Activated CD8-positive, alpha-beta memory T cell treated with anti-CD3 and anti-CD28 coated beads, Interleukin-2, amount 50 U/mL, for 1 hour (primary cell): ENCODE results near the gene MYOZ1.
"Not testable (repeated sequence)": the region's sequence is repeated elsewhere in the genome, so short reads cannot be mapped to it uniquely, and the experiment has no call there.

ENCODE experiments used
- DNase-seq: peaks from one replicate; pipeline ENCODE4 v3.0.0-alpha.2; 2020; ENCODE audit errors: extremely low read depth

Gene MYOZ1, protein sequence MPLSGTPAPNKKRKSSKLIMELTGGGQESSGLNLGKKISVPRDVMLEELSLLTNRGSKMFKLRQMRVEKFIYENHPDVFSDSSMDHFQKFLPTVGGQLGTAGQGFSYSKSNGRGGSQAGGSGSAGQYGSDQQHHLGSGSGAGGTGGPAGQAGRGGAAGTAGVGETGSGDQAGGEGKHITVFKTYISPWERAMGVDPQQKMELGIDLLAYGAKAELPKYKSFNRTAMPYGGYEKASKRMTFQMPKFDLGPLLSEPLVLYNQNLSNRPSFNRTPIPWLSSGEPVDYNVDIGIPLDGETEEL

DNA sequence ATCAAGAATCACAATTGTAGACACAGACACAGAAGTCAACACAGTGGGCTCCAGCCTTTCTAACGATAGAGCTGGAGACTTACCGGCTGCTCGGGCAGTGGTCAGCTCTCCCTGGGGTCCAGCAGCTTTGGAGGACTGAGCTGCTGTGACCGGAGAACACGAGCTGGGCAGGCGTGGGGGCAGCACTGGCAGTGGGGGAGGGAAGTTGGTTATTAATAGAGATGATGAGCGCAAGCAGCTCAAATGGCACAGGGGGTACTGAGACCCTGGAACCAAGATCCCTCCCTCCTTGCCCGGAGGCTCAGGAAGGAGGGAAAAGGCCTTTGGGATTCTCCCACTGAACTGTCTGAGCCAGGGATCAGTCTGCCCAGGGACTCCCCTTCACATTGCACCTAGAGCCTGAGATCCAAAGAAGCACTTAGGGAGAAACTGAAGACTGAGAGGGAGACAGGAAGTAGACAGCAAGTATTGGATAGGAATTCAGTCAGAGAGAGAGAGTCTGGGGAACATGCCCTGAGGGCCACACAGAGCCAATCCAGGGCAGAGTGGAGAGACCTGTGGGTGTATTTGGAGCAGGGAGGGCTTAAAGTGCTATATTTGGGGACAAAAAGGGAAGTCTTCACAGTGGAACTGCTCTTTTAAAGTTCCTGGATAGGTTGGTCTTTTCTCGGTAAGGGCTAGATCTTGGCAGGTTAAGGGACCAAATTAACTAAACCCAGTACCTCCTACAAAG is at the start of gene MYOZ1:
Gene MYOZ1 (minus strand): TSS at position 147 of the 733 bp plus-strand sequence. CDS start 1,457 bp downstream, outside the sequence.
- no peak for DNase-seq

DNA sequence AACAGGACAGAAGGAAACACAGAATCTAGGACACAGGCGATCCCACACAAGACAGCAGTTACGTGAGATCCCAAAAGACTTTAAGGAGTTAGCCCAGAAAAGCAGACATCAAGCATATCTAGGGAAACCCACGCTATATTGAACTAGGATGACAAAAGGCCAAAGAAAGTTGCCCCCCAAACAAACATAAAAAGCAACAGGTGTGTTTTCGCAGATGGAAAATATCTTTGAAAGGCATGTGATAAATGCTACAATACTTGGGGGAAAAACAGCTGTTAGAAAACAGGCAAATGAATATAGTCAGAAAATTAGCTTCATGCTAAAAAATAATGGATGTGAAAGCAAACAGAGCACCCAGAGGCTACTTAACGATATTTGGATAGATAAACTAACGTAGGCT is 49.5 kb upstream of the MYOZ1 start:
- not testable (repeated sequence) for DNase-seq

DNA sequence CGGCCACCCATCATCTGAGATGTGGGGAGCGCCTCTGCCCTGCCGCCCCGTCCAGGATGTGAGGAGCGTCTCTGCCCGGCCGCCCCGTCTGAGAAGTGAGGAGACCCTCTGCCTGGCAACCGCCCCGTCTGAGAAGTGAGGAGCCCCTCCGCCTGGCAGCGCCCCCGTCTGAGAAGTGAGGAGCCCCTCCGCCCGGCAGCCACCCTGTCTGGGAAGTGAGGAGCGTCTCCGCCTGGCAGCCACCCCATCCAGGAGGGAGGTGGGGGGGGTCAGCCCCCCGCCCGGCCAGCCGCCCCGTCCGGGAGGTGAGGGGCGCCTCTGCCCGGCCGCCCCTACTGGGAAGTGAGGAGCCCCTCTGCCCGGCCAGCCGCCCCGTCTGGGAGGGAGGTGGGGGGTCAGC is 48.3 kb upstream of the MYOZ1 start:
- DNase-seq, result not testable (repeated sequence)

DNA sequence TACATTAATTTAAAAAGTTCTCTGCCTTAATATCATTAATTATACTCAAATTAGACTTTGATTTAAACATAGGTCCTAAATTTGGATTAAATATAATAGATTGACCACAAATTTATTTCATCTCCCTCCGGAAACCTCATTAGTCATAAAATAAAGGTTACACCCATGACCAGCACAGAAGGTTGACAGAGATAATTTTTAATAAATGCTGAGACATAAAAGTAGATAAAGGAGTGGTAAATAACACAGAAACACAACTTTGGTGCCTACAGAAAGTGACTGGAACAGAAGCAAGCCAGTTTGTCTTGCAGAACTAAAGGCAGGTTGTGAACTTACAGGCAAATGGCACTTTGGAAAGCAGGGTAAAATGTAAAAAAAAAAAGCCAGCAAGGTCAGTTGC is 46.4 kb upstream of the MYOZ1 start:
- DNase-seq, result not testable (repeated sequence)

DNA sequence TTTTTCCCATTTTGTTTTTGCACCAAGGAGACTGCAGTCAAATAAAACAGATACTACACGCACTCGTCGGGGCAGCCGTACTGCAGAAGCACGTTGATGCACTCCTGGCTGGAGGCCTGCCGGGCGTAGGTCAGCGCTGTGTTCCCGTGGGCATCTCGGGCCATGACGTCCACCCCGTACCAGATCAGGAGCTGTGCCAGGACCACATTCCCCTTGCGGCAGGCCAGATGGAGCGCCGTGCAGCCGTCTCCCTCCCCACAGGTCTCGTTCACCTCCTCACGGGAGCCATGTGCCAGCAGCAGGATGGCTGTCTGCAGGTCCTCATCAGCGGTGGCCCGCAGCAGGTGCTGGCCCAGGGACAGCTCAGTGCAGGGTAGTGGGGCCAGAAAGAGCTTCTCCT is 33.3 kb upstream of the MYOZ1 start:
- not testable (repeated sequence) for DNase-seq

DNA sequence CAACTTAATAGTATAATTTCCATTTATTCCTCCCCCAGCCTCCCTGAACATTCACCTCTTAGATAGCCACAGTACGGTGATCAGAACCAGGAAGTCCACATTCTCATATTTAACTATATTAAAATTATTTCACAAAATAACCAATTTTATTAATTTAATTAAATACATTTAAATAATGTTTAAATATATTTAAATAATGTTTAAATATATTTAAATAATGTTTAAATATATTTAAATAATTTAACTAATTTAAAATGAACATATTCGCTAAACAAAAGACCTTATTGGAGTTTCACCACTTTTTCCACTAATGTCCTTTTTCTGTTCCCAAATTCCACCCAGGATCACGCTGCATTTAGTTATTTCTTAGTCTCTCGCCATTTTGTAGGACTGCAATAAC is 27.1 kb upstream of the MYOZ1 start:
- not testable (repeated sequence) for DNase-seq

DNA sequence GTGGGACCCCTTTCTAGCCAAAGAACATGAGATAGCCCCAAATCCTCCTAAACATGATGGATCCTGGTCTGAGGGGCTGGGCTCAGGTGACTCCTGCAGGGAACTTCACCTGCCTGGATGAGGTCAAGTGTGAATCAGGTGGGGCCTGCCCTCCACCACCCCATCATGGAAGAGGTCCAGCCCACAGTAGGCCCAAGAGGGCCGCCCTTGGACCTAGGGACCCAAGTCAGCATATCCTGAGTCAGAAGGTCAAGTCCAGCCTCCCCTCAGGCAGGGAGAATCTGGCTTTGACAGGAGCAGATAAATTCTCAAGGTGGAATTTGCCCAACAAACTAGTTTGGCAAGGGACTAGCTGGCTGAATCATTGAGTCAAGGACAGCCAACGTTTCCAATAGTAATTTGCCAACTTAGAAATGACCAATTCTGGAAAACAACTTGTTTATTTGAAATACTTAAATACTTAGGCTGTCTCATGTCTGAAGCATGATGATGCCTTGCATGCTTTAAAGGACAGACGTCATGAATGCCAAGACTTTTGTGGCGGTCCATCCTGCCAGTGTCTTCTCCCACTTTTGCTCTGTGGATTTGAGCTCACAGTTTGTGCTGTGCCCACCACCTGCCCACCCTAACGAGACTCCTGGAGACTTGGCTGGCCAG is 25.0 kb upstream of the MYOZ1 start:
- DNase-seq, result not testable (repeated sequence)

DNA sequence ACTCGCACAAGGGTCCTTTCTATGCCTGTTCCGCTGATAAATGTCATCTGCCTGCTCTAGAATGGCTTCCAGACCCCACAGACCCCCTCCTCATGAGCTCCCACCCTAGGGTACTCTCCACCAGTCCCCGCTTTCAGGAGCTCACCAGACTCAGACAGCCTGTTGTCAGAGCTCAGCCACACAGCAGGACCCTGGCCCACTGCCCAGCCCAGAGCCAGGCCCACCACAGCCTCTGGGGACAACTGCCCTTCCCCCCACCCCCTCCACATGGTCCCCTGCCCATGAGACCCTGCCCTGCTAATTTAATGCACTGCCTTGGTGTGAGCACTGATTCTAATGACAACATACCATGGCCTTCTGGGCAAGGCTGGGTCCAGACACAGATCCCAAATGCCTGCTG is 24.3 kb upstream of the MYOZ1 start:
- not testable (repeated sequence) for DNase-seq

DNA sequence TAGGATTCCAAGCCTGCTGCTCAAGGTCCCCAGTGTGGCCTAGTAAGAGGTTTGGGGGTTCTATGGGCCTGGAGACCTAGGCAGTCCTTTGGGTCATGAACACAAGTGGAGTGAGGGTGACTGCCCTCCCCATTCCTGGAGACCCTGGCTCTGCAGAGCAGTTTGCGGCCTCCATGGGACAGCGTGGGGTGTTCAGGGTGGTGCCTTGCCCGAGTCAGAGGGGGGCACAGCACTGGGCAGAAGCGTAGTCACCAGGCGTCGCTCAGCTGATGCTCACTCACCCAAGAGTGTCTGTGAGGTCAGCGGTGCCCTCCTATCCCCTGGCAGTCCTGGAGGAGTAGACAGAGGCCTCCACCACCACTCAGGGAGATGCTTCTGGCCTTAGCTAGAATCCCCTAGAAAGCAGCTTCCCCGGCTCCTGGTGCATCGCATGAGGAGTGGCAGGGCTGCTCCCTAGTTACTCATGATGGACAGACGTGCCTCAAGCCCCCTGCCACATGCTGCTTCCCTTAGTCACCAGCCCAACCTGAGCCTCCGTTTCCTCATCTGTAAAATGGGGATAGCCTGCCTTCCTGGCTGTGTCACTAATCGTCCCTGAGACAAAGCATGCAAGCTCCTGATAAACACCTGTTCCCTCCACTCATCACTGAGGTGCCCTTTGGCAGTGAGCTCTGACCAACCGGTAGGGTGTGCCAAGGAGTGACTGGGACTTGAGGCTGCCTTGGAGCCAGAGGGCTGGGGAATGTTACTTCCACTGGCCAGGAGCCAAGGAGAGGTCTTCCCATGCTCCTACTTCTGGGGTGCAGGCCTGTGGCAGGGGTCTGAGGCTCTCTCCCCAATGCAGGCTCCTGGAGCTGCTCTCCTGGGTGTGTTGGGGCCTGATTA is 23.1 kb upstream of the MYOZ1 start:
- not testable (repeated sequence) for DNase-seq

DNA sequence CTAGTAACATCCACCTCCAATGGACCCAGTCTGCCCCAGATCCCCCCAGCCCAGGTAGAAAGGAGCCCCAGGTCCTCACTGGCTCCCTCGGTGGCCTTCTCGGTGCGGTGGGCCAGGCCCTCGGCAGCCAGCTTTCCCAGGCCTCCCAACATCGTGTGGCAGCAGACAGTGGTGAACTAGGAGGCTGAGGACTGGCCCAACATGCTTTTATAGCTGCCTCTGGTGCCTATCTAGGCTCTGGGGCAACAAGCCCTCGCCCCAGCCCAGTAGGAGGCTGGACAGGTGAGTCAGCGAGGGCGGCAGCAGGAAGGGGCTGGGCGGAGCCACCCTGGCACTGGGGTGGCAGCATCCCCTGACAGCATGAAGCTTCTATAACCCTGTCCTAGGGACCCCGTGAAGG is 22.3 kb upstream of the MYOZ1 start:
- not testable (repeated sequence) for DNase-seq

DNA sequence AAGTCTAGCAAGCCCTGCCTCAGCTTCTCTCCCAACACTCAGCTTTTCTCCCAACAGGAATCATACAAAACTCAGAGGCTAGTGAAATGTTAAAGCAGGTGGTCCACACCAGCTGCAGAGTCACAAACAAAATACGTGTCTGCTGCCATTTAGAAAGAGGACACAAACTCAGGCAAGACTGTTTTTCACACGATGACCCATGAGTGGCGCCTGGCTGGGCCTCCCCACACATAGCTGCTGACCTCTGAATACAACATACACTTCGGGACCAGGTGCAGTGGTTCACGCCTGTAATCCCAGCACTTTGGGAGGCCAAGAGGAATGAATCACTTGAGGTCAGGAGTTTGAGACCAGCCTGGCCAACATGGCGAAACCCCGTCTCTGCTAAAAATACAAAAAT is 21.4 kb upstream of the MYOZ1 start:
- DNase-seq, result not testable (repeated sequence)

DNA sequence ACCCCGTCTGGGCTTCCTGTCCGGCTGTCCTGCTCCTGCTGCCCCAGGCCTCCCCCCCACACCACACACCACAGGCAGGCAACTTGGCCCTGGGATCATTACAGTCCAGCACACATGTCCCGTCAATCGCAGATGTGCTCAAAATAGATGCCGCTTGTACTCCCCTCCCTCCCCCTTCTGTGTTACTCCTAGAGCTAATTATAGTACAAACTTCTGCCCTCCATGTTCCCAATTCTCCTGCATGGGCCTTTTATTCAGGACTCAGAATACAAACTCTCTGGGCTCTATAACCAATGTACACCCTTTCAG is 14.7 kb upstream of the MYOZ1 start, which contains the start of gene SYNPO2L:
Gene SYNPO2L (minus strand): TSS at position 40 of the 309 bp plus-strand sequence. CDS start 107 bp downstream, outside the sequence.
- DNase-seq, result no peak

DNA sequence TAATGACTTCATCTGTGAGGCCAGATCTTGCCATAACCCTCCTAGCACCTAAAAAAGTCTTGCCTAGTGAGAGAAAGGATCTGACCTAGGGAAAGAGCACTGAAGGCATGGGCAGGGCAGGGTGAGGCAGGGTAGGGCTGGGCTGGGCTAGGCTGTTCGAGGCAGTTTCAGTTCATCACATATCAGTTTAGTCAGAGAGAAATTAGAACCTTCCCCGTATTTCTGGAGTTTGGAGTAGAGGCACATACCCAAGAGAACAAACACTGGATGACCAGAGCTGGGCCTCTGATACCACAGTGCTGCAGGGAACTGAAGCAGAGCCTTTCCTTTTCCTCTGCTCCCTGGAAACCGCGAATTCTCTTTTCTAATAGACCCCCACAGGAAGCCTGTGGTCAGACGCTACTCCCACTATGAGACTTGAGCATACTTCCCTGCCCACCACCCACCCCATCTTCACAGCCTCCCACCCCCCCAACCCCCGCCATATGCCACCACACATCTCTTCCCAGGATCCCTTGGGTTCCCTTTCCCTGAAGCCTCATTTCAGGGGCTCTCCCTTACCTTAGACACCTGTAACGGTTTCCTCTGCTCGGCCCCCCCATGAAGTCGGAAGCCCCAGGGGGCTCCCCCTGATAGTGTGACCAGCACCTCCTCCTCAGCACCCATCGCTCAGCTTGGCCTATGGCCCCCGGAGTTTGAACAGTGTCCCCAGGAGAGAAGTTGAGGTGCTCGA is 14.1 kb upstream of the MYOZ1 start:
- no peak for DNase-seq

DNA sequence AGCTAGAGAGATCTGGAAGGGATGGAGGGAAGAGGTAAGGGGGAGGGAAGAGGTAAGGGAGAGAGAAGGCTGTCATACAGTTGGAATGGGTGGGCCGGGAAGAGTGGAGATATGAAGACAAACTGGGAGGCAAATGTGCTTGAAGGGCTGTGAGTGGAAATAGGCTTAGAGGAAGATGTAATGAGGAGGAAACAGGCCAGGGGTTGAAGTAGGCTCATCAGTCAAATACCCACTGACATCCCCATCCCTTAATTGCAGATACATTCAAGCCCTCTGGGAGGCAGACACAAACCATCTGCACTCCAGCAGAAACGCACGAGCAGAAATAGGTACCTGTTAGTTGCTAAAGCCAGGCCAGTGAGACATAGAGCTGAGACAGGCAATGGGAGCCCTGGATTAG is 12.4 kb upstream of the MYOZ1 start:
- DNase-seq, result no peak

DNA sequence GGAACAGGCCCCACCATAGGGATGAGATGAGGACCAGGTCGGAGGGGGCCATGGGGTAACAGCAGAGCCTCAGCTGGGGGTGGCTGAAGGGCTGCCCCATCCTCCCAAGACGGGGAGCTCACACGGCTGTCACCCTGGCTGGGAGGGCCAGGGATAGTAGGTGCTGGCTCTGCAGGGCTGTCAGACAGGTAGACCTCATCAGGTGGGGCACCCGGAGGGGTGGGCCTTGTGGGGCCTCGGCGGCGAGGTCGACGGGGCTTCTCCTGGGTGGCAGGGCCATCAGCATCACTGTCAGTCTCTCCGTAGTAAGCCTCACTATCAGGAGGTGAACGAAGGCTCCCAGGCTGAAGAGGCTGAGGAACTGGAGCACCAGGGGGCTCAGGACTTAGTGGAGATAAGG is 11.9 kb upstream of the MYOZ1 start:
- no peak for DNase-seq

DNA sequence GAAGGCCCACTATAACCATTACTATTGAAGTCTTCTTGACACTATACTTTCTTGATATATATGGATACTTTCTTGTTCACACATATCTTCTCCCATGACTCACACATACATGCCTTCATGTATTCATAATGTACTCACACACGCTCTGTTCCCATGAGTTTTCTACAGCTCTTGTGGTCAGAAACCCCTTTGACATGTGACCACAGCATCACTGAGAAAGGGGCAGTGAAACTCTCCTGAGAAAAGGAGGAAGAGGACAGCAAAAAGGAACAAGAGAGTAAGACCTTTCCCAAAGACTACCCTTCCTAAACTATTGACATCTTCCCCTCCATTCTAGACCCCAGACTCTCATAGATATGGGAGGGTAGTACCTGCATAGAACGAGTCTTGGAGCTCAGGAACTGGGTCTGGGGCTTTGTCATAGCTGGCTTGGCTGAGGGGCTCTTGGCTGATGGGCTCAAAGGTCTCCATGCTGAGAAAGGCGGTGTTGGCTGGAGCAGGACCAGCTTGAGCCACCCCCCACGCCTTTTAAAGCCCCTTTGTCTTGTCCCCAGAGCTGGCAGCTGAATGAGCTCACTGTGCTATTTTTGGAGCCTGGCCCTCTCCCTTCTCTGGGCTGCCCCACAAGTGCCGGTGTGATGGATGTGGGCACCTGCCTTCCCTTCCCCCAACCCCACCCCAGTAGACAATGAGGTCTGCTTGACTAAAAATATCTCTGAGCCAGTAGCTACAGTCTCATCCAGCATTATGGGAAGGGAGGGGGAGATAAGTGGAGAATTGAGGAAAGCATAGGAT is 9.5 kb upstream of the MYOZ1 start:
- no peak for DNase-seq

DNA sequence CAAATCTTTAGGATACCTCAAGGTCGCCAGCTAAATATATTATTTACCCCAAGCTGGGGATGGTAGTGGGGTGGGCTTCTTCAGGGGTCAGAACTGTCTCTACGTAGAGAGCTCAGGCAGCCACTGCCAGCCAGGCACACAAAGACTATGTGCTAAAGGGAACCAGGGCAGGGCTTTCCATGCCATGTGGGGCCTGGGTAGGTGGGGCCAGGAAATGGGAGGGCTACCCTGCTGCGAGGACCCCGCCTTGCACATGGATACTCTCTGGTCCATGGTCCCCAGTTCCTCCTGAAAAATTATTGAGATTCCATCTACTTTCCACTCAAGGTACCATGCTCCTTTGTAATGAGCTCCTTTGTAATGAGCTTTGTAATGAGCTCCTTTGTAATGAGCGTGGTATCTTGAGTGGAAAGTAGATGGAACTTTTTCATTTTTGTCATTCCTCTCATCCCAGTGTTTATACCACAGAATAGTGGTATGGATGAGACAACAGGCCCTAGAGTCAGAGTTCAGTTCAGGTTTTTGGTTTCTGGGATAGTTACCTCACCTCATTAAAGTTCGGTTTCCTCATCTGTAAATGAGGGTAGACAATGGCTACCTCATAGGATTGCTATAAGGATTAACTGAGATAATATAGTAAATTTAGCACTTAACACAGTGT is 8.7 kb upstream of the MYOZ1 start:
- DNase-seq, result no peak

DNA sequence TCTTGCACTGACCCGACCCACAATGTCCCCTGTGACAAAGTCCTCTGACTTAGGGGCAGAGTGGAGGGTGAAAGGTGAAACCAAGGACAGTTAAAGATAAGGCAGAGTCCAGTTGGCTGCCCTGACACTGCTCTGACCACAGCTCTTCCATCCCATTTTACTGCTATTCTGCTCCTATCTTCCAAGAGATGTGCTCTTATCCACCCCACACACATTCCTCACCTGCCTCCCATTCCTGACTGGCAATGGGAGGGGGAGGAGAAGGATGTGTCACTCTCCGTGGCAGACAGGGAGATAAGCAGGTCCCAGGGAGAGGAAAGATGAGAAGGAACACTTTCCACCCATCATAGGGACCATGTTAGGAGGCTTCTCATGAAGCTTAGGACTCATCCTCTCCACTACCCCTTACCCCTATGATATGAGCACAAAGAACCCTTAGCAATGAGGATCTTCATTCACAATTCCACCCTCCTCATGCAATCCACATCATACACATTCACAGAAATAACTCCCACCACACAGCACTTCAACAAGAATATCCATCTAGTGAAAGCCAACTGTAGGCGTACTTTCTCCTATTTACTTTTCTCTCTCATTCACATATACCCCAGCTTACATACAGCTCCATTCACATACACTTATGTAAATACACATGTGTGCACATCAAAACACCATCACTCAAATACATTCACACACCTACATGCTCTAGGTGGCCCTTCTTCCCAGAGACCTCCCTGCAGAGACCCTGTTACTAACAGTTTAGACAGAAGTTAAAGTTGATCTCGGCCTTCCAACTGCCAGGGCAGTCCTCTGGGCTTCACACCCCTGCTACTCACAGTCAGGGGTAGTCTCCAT is 7.9 kb upstream of the MYOZ1 start:
- no peak for DNase-seq
